Neural progenitor cell (in vitro differentiated cells): Measurements from ENCODE around the gene PKD1.
"Not testable (repeated sequence)": the region's sequence is repeated elsewhere in the genome, so short reads cannot be mapped to it uniquely, and the experiment has no call there.

Experiments used
- CTCF ChIP-seq: fragments of 200-600 bp; sonication (generic); IDR thresholded peaks from 2 replicates; pipeline ENCODE4 v1.5.1; 2017; ENCODE audit warnings: antibody characterized with exemption, mild to moderate bottlenecking
- EZH2 ChIP-seq: fragments of 200-600 bp; sonication (generic); IDR thresholded peaks from 2 replicates; pipeline ENCODE4 v1.6.1; 2017; ENCODE audit warnings: antibody characterized with exemption, mild to moderate bottlenecking, moderate library complexity
- EZH2phosphoT487 ChIP-seq: fragments of 200-600 bp; sonication (generic); IDR thresholded peaks from 2 replicates; pipeline ENCODE4 v1.6.1; 2017; ENCODE audit warnings: antibody characterized with exemption

GRCh38 chr16:2112539-2113106, 23.1 kb downstream of the PKD1 start:
- TF ChIP-seq CTCF, EZH2, EZH2phosphoT487: not testable (repeated sequence)
